Measurements from ENCODE around the gene LDLRAD2.
"Not testable (repeated sequence)": the region's sequence is repeated elsewhere in the genome, so short reads cannot be mapped to it uniquely, and the experiment has no call there.

DNA sequence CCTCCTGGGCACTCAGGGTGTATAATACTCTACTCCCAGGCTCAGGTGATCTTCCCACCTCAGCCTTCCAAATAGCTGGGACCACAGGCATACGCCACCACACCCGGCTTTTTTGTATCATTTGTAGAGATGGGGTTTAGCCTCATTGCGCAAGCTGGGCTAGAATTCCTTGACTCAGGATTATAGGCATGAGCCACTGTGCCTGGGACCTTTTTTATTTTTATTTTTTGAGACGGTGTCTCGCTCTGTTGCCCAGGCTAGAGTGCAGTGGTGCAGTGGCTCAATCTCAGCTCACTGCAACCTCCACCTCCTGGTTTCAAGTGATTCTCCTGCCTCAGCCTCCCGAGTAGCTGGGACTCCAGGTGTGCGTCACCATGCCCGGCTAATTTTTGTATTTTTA is 45.0 kb upstream of the LDLRAD2 start:
- not testable (repeated sequence) for TF ChIP-seq CTCF, POLR2A, POLR2AphosphoS5 (IDR thresholded peaks at IDR 0.05)
